Esophagus mucosa (tissue), 1 donor: ENCODE data around the gene PANK1. TPM values are rescaled to one million over a fixed set of nuclear protein-coding genes. Genes with fewer than 3 reads are reported as not detected.

Source experiments
- ATAC-seq: fragments of 200-7000 bp; cut with Tn5 transposase; one replicate; pipeline ENCODE4 v1.9.1; 2020
- total RNA-seq: library from RNA; stranded (reverse); gene quantifications from one replicate; pipeline ENCODE4 v1.2.4, GENCODE V29; 2023
- donor health status: DM: yes; HTN: yes; CAD: no.

Gene PANK1
- total RNA-seq, 1 donor from 2014 or later, result 5.7 TPM

DNA sequence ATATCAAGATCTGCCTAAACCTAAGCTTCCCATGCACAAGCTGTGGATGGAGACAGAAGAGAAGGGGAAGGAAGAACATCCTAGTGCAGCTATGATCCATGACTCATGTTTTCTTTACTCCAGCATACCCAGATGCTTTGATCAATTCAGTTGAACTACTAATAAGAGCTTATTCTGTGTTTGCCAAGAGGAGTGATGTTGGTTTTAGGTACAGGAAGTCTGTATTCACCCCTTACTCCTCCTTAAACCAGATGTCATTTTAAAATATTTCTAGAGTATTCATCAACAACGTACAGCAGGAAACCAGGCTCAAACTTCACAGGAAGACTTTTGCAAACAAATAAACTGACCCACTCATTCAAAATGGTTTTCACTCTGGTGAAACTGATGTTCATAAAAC is 29.2 kb downstream of the PANK1 start:
- no peak for ATAC-seq

DNA sequence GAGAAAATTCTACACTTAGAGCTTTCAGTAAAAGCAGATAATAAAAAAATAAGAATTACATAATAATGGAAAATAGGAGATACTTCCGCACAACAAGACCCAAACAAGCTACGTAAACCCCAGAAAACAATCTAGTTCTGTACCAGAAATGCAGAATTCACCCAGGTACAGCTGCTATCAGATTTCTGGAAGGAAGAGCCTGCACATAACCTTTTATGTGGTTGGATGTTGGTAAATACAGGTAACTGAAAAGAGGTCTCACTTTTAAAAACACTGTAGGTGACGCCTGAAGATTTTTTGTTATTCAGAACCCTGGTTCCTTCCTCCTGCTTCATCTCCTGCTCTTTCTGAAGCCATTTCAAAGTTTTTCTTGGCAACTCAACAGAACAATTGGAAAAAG is 29.9 kb downstream of the PANK1 start:
- ATAC-seq, result no peak

GRCh38 chr10:89613582-89613981 is 31.5 kb downstream of the PANK1 start:
- ATAC-seq, result no peak

- no peak for ATAC-seq
Measured at GRCh38 chr10:89611282-89611681, 33.8 kb downstream of the PANK1 start.

DNA sequence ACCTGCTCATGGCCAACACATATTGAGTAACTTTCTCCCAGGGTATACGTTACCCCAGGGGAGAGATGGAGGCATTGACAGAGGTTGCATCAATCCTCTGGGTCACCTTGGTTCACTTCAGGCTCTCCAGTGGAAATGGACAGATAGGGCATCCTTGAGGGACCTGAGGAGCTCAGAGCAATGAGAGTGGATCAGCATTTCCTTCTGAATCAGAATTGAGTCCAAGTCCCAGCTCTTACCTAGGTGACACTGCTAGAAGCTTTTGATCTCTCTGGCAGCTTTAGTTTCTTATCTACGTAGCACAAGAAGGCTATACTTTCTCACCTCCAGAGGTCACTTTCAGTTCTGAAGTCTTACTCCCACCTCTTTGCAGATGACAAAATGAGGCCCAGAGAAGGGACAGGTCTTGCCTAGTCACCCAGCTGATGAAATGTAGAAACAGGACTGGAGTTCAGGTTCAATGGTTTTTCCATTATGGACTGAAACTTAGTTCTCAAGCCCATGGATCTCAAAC is 35.2 kb downstream of the PANK1 start:
- no peak for ATAC-seq

GRCh38 chr10:89604200-89604599 is 40.8 kb downstream of the PANK1 start:
- ATAC-seq, result no peak

- ATAC-seq, result no peak
Measured at GRCh38 chr10:89602919-89603318, 42.1 kb downstream of the PANK1 start.

DNA sequence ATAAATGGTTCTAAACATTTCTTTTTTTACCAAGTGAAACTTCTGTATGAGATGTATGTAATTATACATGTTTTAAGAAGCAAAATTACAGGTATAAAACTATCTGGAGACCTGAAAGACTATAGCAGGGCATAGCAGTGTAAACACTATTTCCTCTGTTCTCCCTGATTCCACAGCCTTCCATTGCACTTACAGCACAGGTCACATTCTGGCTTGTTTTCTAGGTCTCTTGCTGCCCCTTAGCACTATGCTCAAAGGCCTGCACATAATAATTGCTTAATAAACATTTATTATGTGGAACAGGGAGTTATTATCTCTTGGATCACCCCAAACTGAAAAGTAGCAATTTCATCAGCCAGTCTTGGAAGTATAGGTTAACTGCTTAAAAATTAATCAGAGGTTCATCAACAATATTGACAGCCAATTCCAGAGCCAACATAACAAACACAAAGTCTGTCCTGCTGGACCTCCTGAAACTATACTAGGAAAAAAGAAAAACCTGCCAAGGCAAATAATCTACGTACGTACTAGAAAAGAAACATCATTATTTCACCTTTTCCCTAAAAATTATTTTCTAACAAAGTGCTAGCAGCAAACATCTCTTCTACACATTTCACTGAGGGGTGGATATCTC is 43.2 kb downstream of the PANK1 start:
- ATAC-seq, result no peak

GRCh38 chr10:89600041-89600440 is 45.0 kb downstream of the PANK1 start:
- no peak for ATAC-seq

- ATAC-seq, result peak; percentile 26
Measured at GRCh38 chr10:89593043-89593442, 52.0 kb downstream of the PANK1 start.

GRCh38 chr10:89592539-89592938 is 52.5 kb downstream of the PANK1 start:
- no peak for ATAC-seq

GRCh38 chr10:89591796-89592271 is 53.2 kb downstream of the PANK1 start:
- no peak for ATAC-seq

GRCh38 chr10:89591111-89591795 is 53.8 kb downstream of the PANK1 start:
- no peak for ATAC-seq

DNA sequence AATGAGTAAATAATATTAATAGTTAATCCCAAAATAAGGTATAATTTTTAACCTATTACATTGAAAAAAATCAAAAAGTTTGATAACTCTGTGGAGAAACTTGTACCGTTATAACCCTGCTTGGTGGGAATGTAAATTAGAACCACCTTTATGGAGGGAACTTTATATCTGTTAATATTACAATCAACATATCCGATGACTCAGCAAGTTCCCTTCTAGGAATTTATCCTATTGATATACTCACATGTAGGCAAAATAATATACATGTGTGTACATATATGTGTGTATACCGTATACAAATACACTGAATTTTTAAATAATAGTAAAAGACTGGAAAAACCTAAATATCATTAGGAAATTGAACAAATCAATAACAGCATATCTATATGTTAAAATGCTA is 54.7 kb downstream of the PANK1 start:
- no peak for ATAC-seq

DNA sequence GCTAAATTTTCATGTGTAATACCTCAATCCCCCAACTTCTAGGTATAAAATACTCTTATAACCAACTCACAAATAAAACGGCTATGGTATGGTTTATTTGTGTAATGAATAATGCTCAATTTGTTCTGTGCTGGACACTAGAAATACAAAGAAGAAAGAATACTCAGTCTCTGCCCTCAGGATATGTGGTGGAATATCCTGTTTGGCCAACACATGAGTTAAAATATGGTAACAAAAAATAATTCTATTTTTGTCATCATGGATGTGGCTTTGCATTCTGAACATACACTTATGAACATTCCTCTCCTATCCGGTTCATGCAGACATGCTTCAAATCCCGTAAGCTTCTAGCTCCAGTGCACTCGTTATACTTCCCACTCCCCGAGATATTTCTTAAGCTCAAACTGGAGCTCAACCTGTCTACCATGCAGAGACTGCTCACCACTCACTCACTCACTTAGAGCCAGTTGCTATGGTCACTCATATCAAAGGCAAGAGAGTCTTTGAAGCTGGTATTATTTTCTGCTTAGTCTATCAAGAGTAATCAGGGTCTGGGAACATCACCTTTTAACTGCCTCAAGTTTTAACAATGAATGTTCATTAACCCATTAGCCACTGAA is 55.8 kb downstream of the PANK1 start:
- no peak for ATAC-seq

- no peak for ATAC-seq
Measured at GRCh38 chr10:89588671-89589070, 56.4 kb downstream of the PANK1 start.

DNA sequence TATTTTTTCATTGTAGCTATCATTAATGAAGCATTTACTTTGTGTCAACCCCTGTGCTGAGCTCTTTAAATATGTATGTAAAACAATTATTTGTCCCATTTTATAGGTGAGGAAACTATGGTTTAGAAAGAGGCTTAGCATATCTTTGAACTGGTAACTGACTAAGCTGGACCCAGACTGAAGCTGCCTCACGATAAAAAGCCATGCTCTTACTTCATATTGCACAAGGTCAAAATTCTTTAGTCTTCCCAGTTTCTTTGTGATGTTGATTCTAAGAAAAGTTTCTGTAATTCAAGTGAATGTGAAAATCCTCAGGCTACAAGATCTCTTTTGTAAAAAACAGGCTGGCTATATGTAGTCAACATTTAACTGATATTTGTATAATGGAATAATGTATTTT is 63.0 kb downstream of the PANK1 start:
- ATAC-seq, result no peak

GRCh38 chr10:89580243-89580642 is 64.8 kb downstream of the PANK1 start:
- no peak for ATAC-seq

DNA sequence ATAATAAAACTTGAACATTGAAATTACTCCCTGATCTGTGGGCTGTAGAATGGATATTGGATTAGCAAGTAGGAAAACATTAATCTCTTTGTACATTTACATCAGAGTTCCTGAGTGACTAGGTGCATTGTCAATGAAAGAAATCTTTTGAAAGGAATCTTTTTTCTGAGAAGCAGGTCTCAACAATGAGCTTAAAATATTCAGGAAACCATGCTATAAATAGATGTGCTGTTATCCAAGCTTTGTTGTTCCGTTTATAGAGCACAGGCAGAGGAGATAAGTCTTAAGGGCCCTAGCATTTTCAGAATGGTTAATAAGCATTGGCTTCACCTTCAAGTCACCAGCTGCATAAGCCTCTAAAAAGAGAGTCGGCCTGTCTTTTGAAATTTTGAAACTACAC is 68.3 kb downstream of the PANK1 start:
- no peak for ATAC-seq

DNA sequence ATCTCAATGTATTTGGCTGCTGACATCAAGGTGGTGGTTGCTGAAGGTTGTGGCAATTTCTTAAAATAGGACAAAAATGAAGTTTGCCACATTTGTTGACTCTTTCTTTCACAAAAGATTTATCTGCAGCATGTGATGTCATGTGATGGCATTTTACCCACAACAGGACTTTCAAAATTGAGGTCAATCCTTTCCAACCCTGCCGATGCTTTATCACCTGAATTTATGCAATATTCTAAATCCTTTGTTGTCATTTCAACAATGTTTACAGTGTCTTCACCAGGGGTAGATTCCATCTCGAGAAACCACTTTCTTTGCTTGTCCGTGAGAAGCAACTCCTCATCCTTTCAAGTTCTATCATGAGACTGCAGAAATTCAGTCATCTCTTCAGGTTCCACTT is 69.0 kb downstream of the PANK1 start:
- no peak for ATAC-seq

GRCh38 chr10:89575031-89575430 is 70.0 kb downstream of the PANK1 start:
- no peak for ATAC-seq

- ATAC-seq, result no peak
Measured at GRCh38 chr10:89574368-89574767, 70.7 kb downstream of the PANK1 start.

DNA sequence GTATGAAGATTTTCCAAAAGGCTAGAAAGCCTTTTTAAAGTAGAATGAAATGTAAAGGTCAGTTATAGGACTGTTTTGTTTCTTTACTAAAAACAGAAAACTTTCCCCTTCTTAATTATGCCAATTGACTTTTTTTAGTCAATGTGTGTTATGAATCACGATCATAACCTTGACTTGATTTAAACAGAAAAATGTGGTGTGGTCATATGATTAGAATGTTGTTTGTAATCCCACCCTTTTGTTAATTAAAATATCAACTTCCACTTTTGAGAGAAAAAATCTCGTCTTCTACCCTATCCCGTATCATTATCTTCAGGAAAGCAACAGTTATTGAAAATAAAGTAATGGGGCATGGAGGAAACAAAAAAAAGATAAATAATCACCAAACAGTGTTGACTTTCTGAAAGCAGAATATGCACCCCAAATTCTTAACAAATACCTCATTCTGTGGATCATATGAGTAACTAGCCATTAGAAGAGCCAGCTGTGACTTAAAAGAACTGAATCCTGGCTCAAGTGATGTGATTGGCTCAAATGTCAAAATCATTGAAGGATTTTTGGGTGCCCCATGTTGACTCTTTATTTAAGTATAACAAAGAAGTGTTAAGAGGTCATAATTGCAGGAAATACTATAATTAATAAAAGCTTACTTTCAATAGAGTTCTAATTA is 77.3 kb downstream of the PANK1 start:
- no peak for ATAC-seq
